HepG2 (cell line): ENCODE measurements around the gene TAF8. TPM values are rescaled to one million over a fixed set of nuclear protein-coding genes. Genes with fewer than 3 reads are reported as not detected.

Experiments used
- ATAC-seq: fragments of 200-7000 bp; cut with Tn5 transposase; 3 replicates; pipeline ENCODE4 v1.9.1; 2020; ENCODE audit warnings: mild to moderate bottlenecking, moderate library complexity
- BruUV-seq: library from RNA; stranded (reverse); fragments of 400-500 nt; replicated peaks from 2 replicates; lab custom pipeline; 2021; lab: Mats Ljungman, UMichigan
- CTCF ChIA-PET: fragments of 300-600 bp; formaldehyde crosslinking; extraction: SDS; loops from one replicate; lab custom pipeline; 2021; ENCODE audit warnings: low total read pairs, inconsistent platforms, low intra/inter-chr PET ratio; lab: Yijun Ruan, JAX
- POLR2A ChIA-PET: fragments of 350-600 bp; sonication (Branson Sonifier 250); formaldehyde crosslinking; loops from one replicate; lab custom pipeline; 2020; ENCODE audit warnings: antibody characterized with exemption, inconsistent platforms; lab: Yijun Ruan, JAX
- DNase-seq: peaks from one replicate; pipeline ENCODE4 v3.0.0-alpha.2; 2015; ENCODE audit warnings: low spot score
- FAIRE-seq: peaks from 3 replicates; lab custom pipeline; 2011; peaks lifted over from hg19 to GRCh38; lab: Jason Lieb, UNC
- H2AFZ ChIP-seq: one replicate; pipeline ENCODE4 v1.6.1; 2011; ENCODE audit warnings: low read length, inconsistent platforms
- H3K27ac ChIP-seq: fragments of 300-600 bp; 3 replicates; pipeline ENCODE4 v1.8.0; 2011; ENCODE audit warnings: mixed run types, mild to moderate bottlenecking, mixed read lengths, low read length, inconsistent platforms; ENCODE audit not compliant: insufficient read depth; ENCODE audit errors: extremely low read length
- H3K27me3 ChIP-seq, 2 experiments: fragments of 200-600 bp in 1 of 2; 2 replicates in 1 of 2; 3 replicates in 1 of 2; pipeline versions ENCODE4 v1.6.0 to v1.8.0; 2011; ENCODE audit warnings: low read length in 2 of 2, mild to moderate bottlenecking in 2 of 2, moderate library complexity in 2 of 2, inconsistent platforms in 1 of 2; ENCODE audit not compliant: insufficient read depth in 2 of 2, control insufficient read depth in 1 of 2
- H3K36me3 ChIP-seq, 2 experiments: fragments of 200-600 bp in 1 of 2; replicated peaks in 1 of 2; 2 replicates in 1 of 2; 3 replicates in 1 of 2; pipeline versions ENCODE4 v1.5.1 to v1.8.0; 2011; ENCODE audit warnings: low read length in 2 of 2, inconsistent platforms in 1 of 2; ENCODE audit not compliant: insufficient read depth in 2 of 2, control insufficient read depth in 1 of 2
- H3K4me1 ChIP-seq: 2 replicates; pipeline ENCODE4 v1.5.1; 2012; ENCODE audit warnings: low read length, inconsistent platforms; ENCODE audit not compliant: insufficient read depth
- H3K4me2 ChIP-seq: 2 replicates; pipeline ENCODE4 v1.6.0; 2011; ENCODE audit warnings: low read depth, low read length, inconsistent platforms
- H3K4me3 ChIP-seq, 3 experiments: fragments of 200-600 bp in 1 of 3; sonication (generic), shearing (Covaris generic) in 1 of 3; replicated peaks in 1 of 3; 2 replicates each; pipeline ENCODE4 v1.5.1; 2011 to 2016; ENCODE audit warnings: low read length in 3 of 3, inconsistent platforms in 2 of 3, low read depth in 2 of 3, mild to moderate bottlenecking in 2 of 3, control low read depth in 1 of 3, mixed read lengths in 1 of 3; ENCODE audit not compliant: insufficient read depth in 1 of 3
- H3K79me2 ChIP-seq: one replicate; pipeline ENCODE4 v1.6.1; 2011; ENCODE audit warnings: low read length, inconsistent platforms; ENCODE audit not compliant: insufficient read depth
- H3K9ac ChIP-seq: 2 replicates; pipeline ENCODE4 v1.6.0; 2011; ENCODE audit warnings: mild to moderate bottlenecking, low read depth, low read length, inconsistent platforms; ENCODE audit not compliant: insufficient read depth
- H3K9me3 ChIP-seq: 2 replicates; pipeline ENCODE4 v1.5.1; 2012; ENCODE audit warnings: mild to moderate bottlenecking, low read length
- H4K20me1 ChIP-seq: 2 replicates; pipeline ENCODE4 v1.6.0; 2011; ENCODE audit warnings: inconsistent platforms, mild to moderate bottlenecking, low read length, moderate library complexity; ENCODE audit not compliant: insufficient read depth
- HNF4G ChIP-seq, 2 experiments: sonication (generic) in 1 of 2; formaldehyde crosslinking in 1 of 2; IDR thresholded peaks; 2 replicates each; pipeline versions ENCODE4 v1.4.0 to v1.6.1; 2011 to 2020; ENCODE audit warnings: borderline replicate concordance in 2 of 2, low read depth in 2 of 2, mild to moderate bottlenecking in 2 of 2, low read length in 1 of 2, missing genetic modification reagents in 1 of 2, moderate library complexity in 1 of 2
- MAFF ChIP-seq: IDR thresholded peaks from 2 replicates; pipeline ENCODE4 v1.6.1; 2011; ENCODE audit warnings: low read depth, low read length, improper control_type of control experiment
- MAFK ChIP-seq, 2 experiments: IDR thresholded peaks in 1 of 2; conservative IDR thresholded peaks in 1 of 2; 2 replicates each; pipeline ENCODE4 v1.6.1; 2011; ENCODE audit warnings: improper control_type of control experiment in 2 of 2, low read length in 2 of 2
- RBFOX2 ChIP-seq: fragments of 200-400 bp; formaldehyde crosslinking; IDR thresholded peaks from 2 replicates; pipeline ENCODE4 v1.6.1; 2017; ENCODE audit warnings: low read depth, mild to moderate bottlenecking, low read length
- ZBTB7B ChIP-seq: sonication (generic); formaldehyde crosslinking; IDR thresholded peaks from 2 replicates; pipeline ENCODE4 v1.4.0; 2020; ENCODE audit warnings: missing genetic modification reagents
- WGBS: methylation state at CpG from one replicate; pipeline ENCODE4 v1.1.6; 2017; ENCODE audit warnings: low lambda C conversion rate; 5-methylcytosine and 5-hydroxymethylcytosine counted together
- in situ Hi-C: cut with HindIII; loops from 2 replicates; pipeline ENCODE4 v1.10.0; 2017; ENCODE audit warnings: low pct_unique_long_range_greater_than_20kb; ENCODE audit not compliant: extremely low pct_ligation_motif_present
- intact Hi-C: fragments of 100-400 bp; cut with micrococcal nuclease; formaldehyde crosslinking; loops from one replicate; pipeline ENCODE4 v1.10.0; 2022; ENCODE audit not compliant: unreplicated experiment
- polyA plus RNA-seq, 8 experiments: library from polyadenylated mRNA; depleted of rRNA in 3 of 8; stranded (reverse) in 7 of 8; unstranded in 1 of 8; fragments of >200 nt; fragmentation: Illumina TruSeq in 4 of 8; extraction: Trizol in 4 of 8; gene quantifications; 2 replicates each; pipeline versions ENCODE4 v1.2.1 to v1.2.3, GENCODE V29; 2011 to 2016; ENCODE audit warnings: low read depth in 4 of 8, missing spikeins in 1 of 8, mixed read lengths in 1 of 8; ENCODE audit not compliant: insufficient read depth in 1 of 8
- total RNA-seq, 5 experiments: library from RNA; depleted of rRNA; stranded (reverse); fragments of >200 nt; fragmentation: Illumina TruSeq; extraction: Trizol; gene quantifications; 2 replicates each; pipeline ENCODE4 v1.2.3, GENCODE V29; 2016; ENCODE audit warnings: low read depth in 1 of 5
- TF ChIP-seq, protein P1 (sequence below), 2 experiments: IDR thresholded peaks; 2 replicates each; pipeline ENCODE4 v1.6.1; 2011 to 2012; ENCODE audit warnings: low read length in 2 of 2, borderline replicate concordance in 1 of 2, low read depth in 1 of 2, mild to moderate bottlenecking in 1 of 2, moderate library complexity in 1 of 2

The TAF8 gene
- total and polyA plus RNA-seq, 2 of the 13 experiments (the other 11 are each of a cell fraction or from before 2014, with no cell fraction given): 25.2 to 25.8 TPM

DNA sequence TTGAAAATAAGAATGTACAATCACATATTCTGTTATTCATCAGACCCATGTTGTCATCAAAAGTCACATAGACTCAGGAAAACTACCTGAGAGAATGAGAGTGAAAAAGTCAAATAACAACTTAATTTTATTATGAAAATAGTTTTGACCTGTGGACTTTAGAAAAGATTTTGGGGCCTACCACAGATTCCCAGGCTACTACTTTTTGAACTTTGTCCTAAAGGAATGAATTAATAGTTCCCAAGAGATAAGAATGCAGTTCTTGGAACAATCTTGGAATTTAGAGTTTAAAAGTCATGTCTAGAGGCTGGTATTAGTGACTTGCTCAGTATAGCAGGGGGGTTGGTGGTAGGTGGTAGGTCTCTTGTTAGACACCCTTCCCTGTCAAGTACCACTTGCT is 3.3 kb downstream of the TAF8 start:
- Histone ChIP-seq H3K27ac (no peak overlapping the region), H3K9me3 (no peaks in the 10 kb centered on the region), H2AFZ (no peak overlapping the region), H3K4me1 (peaks cover 24% of the 10 kb centered on the region), H3K27me3 (no peaks in the 10 kb centered on the region; a peak in 1 of 5 replicates), H3K9ac (no peak overlapping the region), H3K36me3 (peaks cover 25 to 60% of the 10 kb centered on the region in 2 experiments), H3K79me2 (peaks cover 10% of the 10 kb centered on the region), H4K20me1 (no peaks in the 10 kb centered on the region), H3K4me3 (no peak overlapping the region), H3K4me2 (no peak overlapping the region)
- ATAC-seq: no peak
- FAIRE-seq: no peak
- intact Hi-C loops (no loop called here), in situ Hi-C loops (no loop called here)
- CTCF ChIA-PET: no interaction called here
- POLR2A ChIA-PET: interaction anchor here (0.6 kb wide), 1 partner anchor 305 kb away, joined by 4 read pairs; no protein-coding TSS in a partner anchor
- no TSS peak for BruUV-seq
- DNase-seq: no peak
- TF ChIP-seq RBFOX2 (peak; percentile 34; the same call in 1 of the 2 replicates), HNF4G (IDR thresholded peaks at IDR 0.05; ENCODE audit: borderline replicate concordance, low read depth, low read length) (no peak), HNF4G (CRISPR knock-in tag; IDR thresholded peaks at IDR 0.05; ENCODE audit: borderline replicate concordance, low read depth) (no peak)
- TF ChIP-seq, protein P1, sequence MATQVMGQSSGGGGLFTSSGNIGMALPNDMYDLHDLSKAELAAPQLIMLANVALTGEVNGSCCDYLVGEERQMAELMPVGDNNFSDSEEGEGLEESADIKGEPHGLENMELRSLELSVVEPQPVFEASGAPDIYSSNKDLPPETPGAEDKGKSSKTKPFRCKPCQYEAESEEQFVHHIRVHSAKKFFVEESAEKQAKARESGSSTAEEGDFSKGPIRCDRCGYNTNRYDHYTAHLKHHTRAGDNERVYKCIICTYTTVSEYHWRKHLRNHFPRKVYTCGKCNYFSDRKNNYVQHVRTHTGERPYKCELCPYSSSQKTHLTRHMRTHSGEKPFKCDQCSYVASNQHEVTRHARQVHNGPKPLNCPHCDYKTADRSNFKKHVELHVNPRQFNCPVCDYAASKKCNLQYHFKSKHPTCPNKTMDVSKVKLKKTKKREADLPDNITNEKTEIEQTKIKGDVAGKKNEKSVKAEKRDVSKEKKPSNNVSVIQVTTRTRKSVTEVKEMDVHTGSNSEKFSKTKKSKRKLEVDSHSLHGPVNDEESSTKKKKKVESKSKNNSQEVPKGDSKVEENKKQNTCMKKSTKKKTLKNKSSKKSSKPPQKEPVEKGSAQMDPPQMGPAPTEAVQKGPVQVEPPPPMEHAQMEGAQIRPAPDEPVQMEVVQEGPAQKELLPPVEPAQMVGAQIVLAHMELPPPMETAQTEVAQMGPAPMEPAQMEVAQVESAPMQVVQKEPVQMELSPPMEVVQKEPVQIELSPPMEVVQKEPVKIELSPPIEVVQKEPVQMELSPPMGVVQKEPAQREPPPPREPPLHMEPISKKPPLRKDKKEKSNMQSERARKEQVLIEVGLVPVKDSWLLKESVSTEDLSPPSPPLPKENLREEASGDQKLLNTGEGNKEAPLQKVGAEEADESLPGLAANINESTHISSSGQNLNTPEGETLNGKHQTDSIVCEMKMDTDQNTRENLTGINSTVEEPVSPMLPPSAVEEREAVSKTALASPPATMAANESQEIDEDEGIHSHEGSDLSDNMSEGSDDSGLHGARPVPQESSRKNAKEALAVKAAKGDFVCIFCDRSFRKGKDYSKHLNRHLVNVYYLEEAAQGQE (IDR thresholded peaks at IDR 0.05; ENCODE audit: borderline replicate concordance in 1 of 2, low read depth in 1 of 2, low read length in 2 of 2): no peak

DNA sequence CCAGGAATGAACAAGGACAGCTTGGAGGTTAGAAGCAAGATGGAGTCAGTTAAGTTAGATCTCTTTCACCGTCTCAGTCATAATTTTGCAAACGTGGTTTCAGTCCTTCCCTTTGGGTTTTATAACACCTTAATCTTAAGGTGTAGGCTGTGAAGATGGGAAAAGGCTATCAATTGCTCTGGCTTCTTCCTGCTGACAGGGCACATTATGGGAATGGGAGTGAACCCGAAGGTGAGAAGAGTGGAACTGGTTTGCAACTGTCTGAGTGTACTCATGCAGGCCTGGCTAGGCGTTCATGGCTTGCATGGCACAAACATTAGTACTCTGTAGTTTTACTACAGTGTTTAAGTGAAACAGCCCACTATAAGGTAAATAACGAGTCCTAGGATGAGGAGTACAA is 9.4 kb downstream of the TAF8 start:
- Histone ChIP-seq H3K4me3 (no peak overlapping the region), H2AFZ (no peak overlapping the region), H4K20me1 (no peaks in the 10 kb centered on the region), H3K27ac (no peak overlapping the region), H3K4me2 (no peak overlapping the region), H3K27me3 (no peaks in the 10 kb centered on the region), H3K4me1 (no peaks in the 10 kb centered on the region), H3K9ac (no peak overlapping the region), H3K79me2 (no peaks in the 10 kb centered on the region), H3K36me3 (peaks cover 32 to 76% of the 10 kb centered on the region in 2 experiments), H3K9me3 (no peaks in the 10 kb centered on the region)
- DNase-seq: no peak
- in situ Hi-C loops (no loop called here), intact Hi-C loops (no loop called here)
- no peak for ATAC-seq
- FAIRE-seq: no peak
- ChIA-PET CTCF (no interaction called here), POLR2A (no interaction called here)
- BruUV-seq: no TSS peak
- TF ChIP-seq MAFF (peak; percentile 50), ZBTB7B (no peak), MAFK (conservative IDR thresholded peaks at IDR 0.05 in 1 of 2, IDR thresholded peaks at IDR 0.05 in 1 of 2; ENCODE audit: low read length in 2 of 2) (peak; percentile 71 to 77)
- WGBS: 95% methylated on average over 5 of the region's 5 CpGs
